HPDE6-E6E7 (cell line): ENCODE measurements around the gene GTF3C2.
A peak's percentile ranks its signal among the peaks of the same experiment; 100 is the strongest.

ENCODE experiments used
- DNase-seq: peaks from one replicate; pipeline ENCODE4 v3.0.0; 2011; ENCODE audit warnings: missing footprints; ENCODE audit errors: extremely low spot score

The GTF3C2 gene

DNA sequence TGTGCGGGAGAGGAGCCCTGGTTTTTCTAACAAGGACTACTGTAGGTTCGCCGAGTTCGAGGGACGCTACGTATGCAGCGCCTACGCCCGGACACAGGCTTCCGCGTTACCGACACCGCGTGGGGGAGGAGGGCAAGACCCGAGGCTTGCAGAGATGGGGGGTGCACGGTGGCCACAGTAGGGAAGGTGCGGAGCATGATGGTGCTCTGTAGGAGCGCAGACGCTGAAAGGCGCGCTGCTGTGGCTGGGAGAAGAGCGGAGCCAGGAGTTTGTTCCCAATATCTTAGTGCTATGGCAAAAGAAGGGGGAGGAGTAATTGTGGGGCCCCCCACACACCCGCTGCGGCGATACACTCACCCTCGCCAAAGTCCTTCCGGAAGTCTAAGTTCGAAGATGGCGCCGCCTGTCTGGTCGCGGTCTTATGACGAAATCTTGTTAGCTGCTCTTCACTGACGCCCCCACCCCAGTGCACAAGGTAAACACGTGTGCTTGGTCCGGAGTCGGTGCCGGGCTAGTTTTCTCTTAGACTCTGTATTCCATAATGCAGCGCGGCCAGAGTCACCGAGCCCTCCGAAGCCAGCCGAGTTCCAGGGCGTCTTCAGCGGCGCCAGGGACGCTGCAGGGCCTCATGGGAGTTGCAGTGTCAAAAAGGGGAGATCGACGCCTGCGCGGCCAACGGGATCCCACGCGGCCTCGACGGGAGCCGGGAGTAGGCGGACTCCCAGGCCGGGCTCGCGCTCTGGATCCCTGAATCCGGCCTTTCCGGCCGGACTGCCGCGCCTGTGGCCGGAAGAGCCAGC, at the start of gene GTF3C2:
TSS of gene GTF3C2 (minus strand) at position 383 of the 800 bp plus-strand sequence. CDS start 13,210 bp downstream, outside the sequence.
- peak; percentile 93 for DNase-seq

GRCh38 chr2:27400348-27401135, 44.0 kb upstream of the GTF3C2 start:
- no peak for DNase-seq

GRCh38 chr2:27398962-27399361, 42.4 kb upstream of the GTF3C2 start:
- DNase-seq = no peak

DNA sequence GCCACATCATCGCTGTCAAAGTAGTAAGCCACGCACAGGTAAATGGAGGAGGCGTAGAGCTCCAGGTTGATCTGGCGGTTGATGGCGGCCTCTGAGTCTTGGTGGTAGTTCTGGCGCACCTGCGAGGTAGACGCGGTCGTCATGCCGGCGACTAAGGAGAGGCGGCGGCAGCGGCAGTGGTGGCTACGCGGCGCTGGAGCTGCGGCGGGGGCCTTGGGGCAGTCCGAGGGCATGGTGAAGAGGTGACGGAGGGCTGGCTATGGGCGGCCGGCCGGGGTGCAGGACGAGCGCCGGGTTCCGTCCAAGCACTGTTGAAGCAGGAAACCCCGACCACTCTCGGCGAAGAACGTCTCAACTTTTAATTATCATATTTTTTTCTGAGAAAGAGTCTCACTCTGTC, 36.7 kb upstream of the GTF3C2 start:
- no peak for DNase-seq

DNA sequence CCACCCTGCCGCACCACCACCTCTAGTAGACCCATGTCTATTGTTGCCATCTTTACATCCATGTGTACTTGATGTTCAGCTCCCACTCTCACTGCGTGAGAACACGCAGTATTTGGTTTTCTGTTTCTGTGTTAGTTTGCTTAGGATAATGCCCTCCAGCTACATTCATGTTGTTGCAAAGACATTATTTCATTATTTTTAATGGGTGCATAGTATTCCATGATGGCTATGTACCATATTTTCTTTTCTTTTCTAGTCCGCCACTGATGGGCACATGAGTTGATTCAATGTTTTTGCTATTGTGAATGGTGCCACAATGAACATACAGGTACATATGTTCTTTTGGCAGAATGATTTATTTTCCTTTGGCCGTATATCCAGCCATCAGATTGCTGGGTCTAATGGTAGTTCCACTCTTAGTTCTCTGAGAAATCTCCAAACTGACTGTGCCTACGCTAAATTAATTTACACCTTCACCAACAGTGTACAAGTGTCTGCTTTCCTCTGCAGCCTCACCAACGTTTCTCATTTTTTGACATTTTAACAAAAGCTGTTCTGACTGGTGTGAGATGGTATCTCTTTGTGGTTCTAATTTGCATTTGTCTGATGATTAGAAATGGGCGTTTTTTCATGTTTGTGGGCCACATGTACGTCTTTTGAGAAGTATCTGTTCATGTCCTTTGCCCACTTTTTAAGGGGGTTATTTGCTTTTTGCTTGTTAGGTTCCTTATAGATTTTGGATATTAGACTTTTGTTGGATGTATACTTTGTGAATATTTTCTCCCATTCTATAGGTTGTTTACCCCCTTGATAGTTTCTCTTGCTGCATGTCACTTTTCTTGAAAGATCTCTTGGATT, 34.5 kb upstream of the GTF3C2 start:
- no peak for DNase-seq

GRCh38 chr2:27381577-27382181, 25.1 kb upstream of the GTF3C2 start:
- no peak for DNase-seq

GRCh38 chr2:27380626-27381545, 24.3 kb upstream of the GTF3C2 start, which contains the start of gene ZNF513:
Gene ZNF513 (minus strand): TSS chr2:27380734. CDS start chr2:27380526, 208 bp downstream.
- peak; percentile 98 for DNase-seq

DNA sequence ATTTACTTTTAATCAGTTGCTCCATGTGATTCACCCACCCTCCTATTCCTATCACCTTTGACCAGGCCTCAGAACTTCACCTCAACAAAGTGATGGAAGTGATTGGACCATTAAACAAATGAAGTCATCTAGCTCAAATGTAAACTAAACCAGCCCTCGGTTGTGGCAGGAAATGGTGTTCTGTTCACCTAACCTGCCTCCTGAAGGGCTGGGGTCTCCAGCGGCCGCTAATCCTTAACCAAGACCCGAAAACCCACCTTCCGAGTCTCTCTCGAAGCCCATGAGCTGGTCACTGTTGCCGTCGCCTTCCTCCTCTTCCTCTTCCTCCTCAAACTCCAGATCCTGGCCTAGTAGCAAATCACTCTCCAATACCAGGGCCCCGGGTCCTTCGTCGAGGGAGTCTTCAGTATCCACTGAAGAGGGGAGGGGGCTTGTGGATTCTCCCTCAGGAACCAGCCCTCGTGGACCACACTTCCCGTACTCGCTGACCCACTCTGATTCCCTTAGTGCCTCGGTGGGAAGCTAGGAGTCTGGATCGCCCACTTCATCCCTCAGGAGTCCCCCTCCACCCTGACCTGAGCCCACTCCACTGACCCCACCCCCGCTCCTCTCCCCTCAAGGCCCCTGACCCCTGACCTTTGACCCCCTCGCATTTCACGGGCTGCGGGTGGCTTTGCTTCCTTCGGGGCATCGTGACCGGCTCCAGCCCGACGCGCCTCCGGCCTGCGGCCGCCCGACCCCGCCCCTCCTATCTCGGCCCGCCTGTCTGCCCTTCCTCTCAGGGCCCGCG, 23.5 kb upstream of the GTF3C2 start:
- peak; percentile 44 for DNase-seq

DNA sequence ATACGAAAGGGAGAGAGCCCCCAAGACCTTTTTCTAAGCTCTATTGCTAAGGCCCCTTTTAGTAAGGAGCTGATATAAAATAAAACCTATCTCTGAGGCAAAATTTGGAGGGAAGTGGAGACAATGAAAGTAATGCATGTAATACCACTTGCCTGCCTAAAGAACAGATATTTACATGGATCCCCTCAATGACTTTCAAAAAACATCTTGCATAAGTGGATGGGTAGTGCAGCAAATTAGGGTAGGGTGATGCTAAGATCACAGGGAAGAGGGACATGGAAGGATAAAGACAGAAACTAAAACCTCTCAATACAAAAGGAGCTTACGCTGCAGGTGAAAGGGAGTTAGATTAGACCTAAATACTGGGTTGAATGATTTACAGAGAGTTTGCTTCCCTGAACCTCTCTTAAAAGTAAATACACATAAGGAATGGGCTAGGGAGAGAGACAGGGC, 22.8 kb upstream of the GTF3C2 start:
- DNase-seq = no peak

- DNase-seq = no peak
Measured at GRCh38 chr2:27378809-27379290, 22.3 kb upstream of the GTF3C2 start.

GRCh38 chr2:27378096-27378808, 21.7 kb upstream of the GTF3C2 start:
- no peak for DNase-seq

DNA sequence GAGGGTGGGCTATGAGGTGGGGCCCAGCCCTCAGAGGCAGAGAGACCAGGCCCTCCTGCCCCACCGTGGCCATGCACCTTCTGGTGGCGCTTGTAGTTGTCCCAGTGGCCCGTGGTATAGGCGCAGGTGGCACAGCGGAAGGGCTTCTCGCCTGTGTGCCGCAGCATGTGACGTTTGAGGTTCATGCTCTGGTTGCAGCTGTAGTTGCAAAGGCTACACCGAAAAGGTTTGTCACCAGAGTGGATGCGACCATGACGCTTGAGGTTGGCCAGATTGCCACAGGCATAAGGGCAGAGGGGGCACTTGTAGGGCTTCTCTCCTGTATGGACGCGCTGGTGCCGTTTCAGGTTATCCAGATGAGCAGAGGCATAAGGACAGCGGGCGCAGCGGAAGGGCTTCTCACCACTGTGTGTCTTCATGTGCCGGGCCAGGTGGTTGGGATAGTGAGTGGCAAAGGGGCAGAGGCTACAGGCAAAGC, 21.1 kb upstream of the GTF3C2 start:
- no peak for DNase-seq

DNA sequence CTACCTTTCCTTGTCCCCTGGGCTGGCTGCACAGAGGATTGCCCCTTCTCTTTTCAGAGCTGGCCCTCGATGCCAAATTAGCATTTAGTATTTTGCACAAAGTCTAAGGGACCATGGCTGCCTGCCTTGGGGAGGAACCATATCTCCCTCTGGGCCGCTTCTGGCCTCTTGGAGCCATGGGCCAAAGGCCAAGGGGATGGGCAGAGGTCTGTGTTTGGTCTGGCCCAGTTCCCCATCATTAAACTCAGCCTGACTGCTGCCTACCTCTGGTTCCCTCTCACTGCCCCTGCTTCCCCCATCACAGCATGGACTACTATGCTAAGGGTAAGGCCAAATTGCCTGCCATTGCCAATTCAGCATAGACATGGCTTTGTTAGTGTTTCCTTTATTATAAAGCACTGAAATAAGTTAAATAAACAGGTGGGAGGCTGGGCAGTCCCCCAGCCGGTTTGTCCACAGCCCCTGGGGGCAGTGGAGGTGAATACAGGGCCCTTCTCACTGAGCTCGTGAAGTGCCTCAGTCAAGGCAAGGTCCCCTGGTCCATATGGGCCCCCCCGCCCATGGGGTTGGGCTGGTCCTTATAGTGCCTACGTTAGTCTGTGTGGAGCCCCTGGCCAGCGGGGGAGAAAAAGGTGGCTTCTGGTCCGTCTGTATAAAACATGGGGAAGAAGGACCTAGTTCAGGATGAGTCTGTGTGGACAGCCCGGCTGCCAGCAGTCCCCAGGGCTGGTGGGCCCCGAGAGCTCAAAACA, 20.5 kb upstream of the GTF3C2 start:
- no peak for DNase-seq

GRCh38 chr2:27376151-27376865, 19.7 kb upstream of the GTF3C2 start:
- DNase-seq = no peak

GRCh38 chr2:27375513-27376099, 19.0 kb upstream of the GTF3C2 start:
- no peak for DNase-seq

GRCh38 chr2:27373567-27373966, 17.0 kb upstream of the GTF3C2 start:
- no peak for DNase-seq

GRCh38 chr2:27372937-27373336, 16.4 kb upstream of the GTF3C2 start:
- no peak for DNase-seq
